Left lobe of liver (tissue), 2 donors: ENCODE data around the gene SERINC5. TPM values are rescaled to one million over a fixed set of nuclear protein-coding genes. Genes with fewer than 3 reads are reported as not detected.
"Not testable (repeated sequence)": the region's sequence is repeated elsewhere in the genome, so short reads cannot be mapped to it uniquely, and the experiment has no call there.

Experiments used
- ATAC-seq: fragments of 200-7000 bp; cut with Tn5 transposase; one replicate; pipeline ENCODE4 v1.9.1; 2020; ENCODE audit warnings: mild to moderate bottlenecking, moderate library complexity
- DNase-seq: peaks from one replicate; pipeline ENCODE4 v3.0.0-alpha.2; 2020; ENCODE audit warnings: low spot score
- total RNA-seq: library from RNA; stranded (reverse); gene quantifications from one replicate; pipeline ENCODE4 v1.2.1, GENCODE V29; 2021
- donor health status: DM: no; HTN: no; CAD: no; lungs with moderate emphysema.
- donor health status: DM: no; HTN: yes; CAD: no.

The SERINC5 gene
- total RNA-seq, 1 donor from 2014 or later, result 54.6 TPM

GRCh38 chr5:80204808-80205614 lies 50.8 kb downstream of the SERINC5 start:
- ATAC-seq (peak; percentile 73), DNase-seq (peak; percentile 69)

GRCh38 chr5:80201763-80202162 lies 54.1 kb downstream of the SERINC5 start:
- not testable (repeated sequence) for ATAC-seq, DNase-seq

GRCh38 chr5:80198920-80199319 lies 56.9 kb downstream of the SERINC5 start:
- ATAC-seq (no peak), DNase-seq (no peak)

GRCh38 chr5:80198399-80198798 lies 57.4 kb downstream of the SERINC5 start:
- ATAC-seq, result no peak

GRCh38 chr5:80195837-80196400 lies 59.9 kb downstream of the SERINC5 start:
- DNase-seq (no peak), ATAC-seq (no peak)

More at GRCh38 chr5:80198399-80198798, 57.4 kb downstream of the SERINC5 start:
- no peak for DNase-seq

- DNase-seq (no peak), ATAC-seq (no peak)
These were observed 61.4 kb downstream of the SERINC5 start for GRCh38 chr5:80194468-80194867.

- ATAC-seq (peak; percentile 51), DNase-seq (no peak)
These were observed 62.4 kb downstream of the SERINC5 start for GRCh38 chr5:80193401-80193800.

- ATAC-seq (peak; percentile 70), DNase-seq (no peak)
These were observed 63.2 kb downstream of the SERINC5 start for GRCh38 chr5:80192507-80193241.

GRCh38 chr5:80191991-80192398 lies 63.9 kb downstream of the SERINC5 start:
- DNase-seq, result no peak
- peak; percentile 47 for ATAC-seq

- no peak for DNase-seq
- ATAC-seq, result no peak
These were observed 64.5 kb downstream of the SERINC5 start for GRCh38 chr5:80191397-80191796.

GRCh38 chr5:80190960-80191359 lies 64.9 kb downstream of the SERINC5 start:
- DNase-seq (no peak), ATAC-seq (no peak)

- DNase-seq, result no peak
- ATAC-seq, result no peak
These were observed 66.1 kb downstream of the SERINC5 start for GRCh38 chr5:80189701-80190100.

- ATAC-seq (no peak), DNase-seq (no peak)
These were observed 66.6 kb downstream of the SERINC5 start for GRCh38 chr5:80189201-80189600.

GRCh38 chr5:80187421-80188090 lies 68.3 kb downstream of the SERINC5 start:
- DNase-seq (no peak), ATAC-seq (no peak)

GRCh38 chr5:80185535-80185934 lies 70.3 kb downstream of the SERINC5 start:
- DNase-seq, ATAC-seq: not testable (repeated sequence)

- DNase-seq (no peak), ATAC-seq (no peak)
These were observed 70.8 kb downstream of the SERINC5 start for GRCh38 chr5:80185095-80185494.

- DNase-seq (peak; percentile 81), ATAC-seq (peak; percentile 79)
These were observed 71.4 kb downstream of the SERINC5 start for GRCh38 chr5:80184235-80185023.

GRCh38 chr5:80183728-80184234 lies 72.1 kb downstream of the SERINC5 start:
- not testable (repeated sequence) for ATAC-seq, DNase-seq

GRCh38 chr5:80182809-80183580 lies 72.9 kb downstream of the SERINC5 start:
- ATAC-seq (no peak), DNase-seq (no peak)
